ENCODE measurements around the gene MOK.

The MOK gene

GRCh38 chr14:102196039-102196901 is 108.7 kb downstream of the MOK start:
- Histone ChIP-seq H3K4me3 (ENCODE audit: insufficient read depth in 1 of 2, low read depth in 1 of 2, low read length in 2 of 2) (no peak overlapping the region), H2BK15ac (ENCODE audit: low read depth, poor library complexity, severe bottlenecking) (no peak overlapping the region), H3K9ac (ENCODE audit: low read length) (no peak overlapping the region), H3K14ac (ENCODE audit: low read length in 2 of 2) (no peak overlapping the region), H2BK120ac (ENCODE audit: low read depth, low read length) (no peak overlapping the region), H3K23ac (ENCODE audit: low read length in 2 of 2) (no peak overlapping the region), H3K4me2 (ENCODE audit: low read length, poor library complexity, severe bottlenecking) (no peak overlapping the region), H2BK12ac (ENCODE audit: low read length in 2 of 2) (no peak overlapping the region), H2AFZ (ENCODE audit: low read depth, low read length) (no peak overlapping the region), H3K27me3 (ENCODE audit: control insufficient read depth in 1 of 2, insufficient read depth in 1 of 2, low read length in 2 of 2) (no peaks in the 10 kb centered on the region), H4K91ac (ENCODE audit: low read length) (no peak overlapping the region), H3K36me3 (ENCODE audit: control insufficient read depth in 1 of 2, insufficient read depth in 2 of 2, low read depth in 1 of 2, low read length in 2 of 2) (peaks cover 24 to 54% of the 10 kb centered on the region in 2 experiments), H3K9me3 (ENCODE audit: control insufficient read depth, low read length) (no peaks in the 10 kb centered on the region), H3K27ac (ENCODE audit: low read length, poor library complexity, severe bottlenecking) (no peak overlapping the region), H2BK5ac (ENCODE audit: low read depth, low read length, poor library complexity, severe bottlenecking) (no peak overlapping the region), H3K79me1 (replicated peaks; ENCODE audit: low read length, poor library complexity, severe bottlenecking) (peaks cover 51% of the 10 kb centered on the region), H4K8ac (ENCODE audit: low read length) (no peak overlapping the region), H3K4me1 (ENCODE audit: control insufficient read depth, insufficient read depth, low read depth, low read length) (peaks cover 7% of the 10 kb centered on the region), H3K18ac (ENCODE audit: low read depth in 1 of 2, low read length in 2 of 2) (no peak overlapping the region), H2AK5ac (ENCODE audit: low read length, severe bottlenecking) (no peak overlapping the region), H3K4ac (ENCODE audit: low read depth in 1 of 2, low read length in 2 of 2) (no peak overlapping the region)
- no peak for DNase-seq
- WGBS, result 98% methylated on average over 5 of the region's 6 CpGs

GRCh38 chr14:102195446-102195845 is 109.5 kb downstream of the MOK start:
- Histone ChIP-seq H3K4me1 (ENCODE audit: control insufficient read depth, insufficient read depth, low read depth, low read length) (peaks cover 8% of the 10 kb centered on the region), H3K23ac (ENCODE audit: low read length in 2 of 2) (no peak overlapping the region), H3K4me2 (ENCODE audit: low read length, poor library complexity, severe bottlenecking) (no peak overlapping the region), H3K36me3 (ENCODE audit: control insufficient read depth in 1 of 2, insufficient read depth in 2 of 2, low read depth in 1 of 2, low read length in 2 of 2) (peaks cover 21 to 49% of the 10 kb centered on the region in 2 experiments), H2AFZ (ENCODE audit: low read depth, low read length) (no peak overlapping the region), H3K4me3 (ENCODE audit: insufficient read depth in 1 of 2, low read depth in 1 of 2, low read length in 2 of 2) (no peak overlapping the region), H3K4ac (ENCODE audit: low read depth in 1 of 2, low read length in 2 of 2) (no peak overlapping the region), H3K79me1 (replicated peaks; ENCODE audit: low read length, poor library complexity, severe bottlenecking) (peaks cover 54% of the 10 kb centered on the region), H2BK120ac (ENCODE audit: low read depth, low read length) (no peak overlapping the region), H4K8ac (ENCODE audit: low read length) (no peak overlapping the region), H3K9ac (ENCODE audit: low read length) (no peak overlapping the region), H3K27ac (ENCODE audit: low read length, poor library complexity, severe bottlenecking) (no peak overlapping the region), H3K18ac (ENCODE audit: low read depth in 1 of 2, low read length in 2 of 2) (no peak overlapping the region), H3K9me3 (ENCODE audit: control insufficient read depth, low read length) (no peaks in the 10 kb centered on the region), H2BK15ac (ENCODE audit: low read depth, poor library complexity, severe bottlenecking) (no peak overlapping the region), H2BK12ac (ENCODE audit: low read length in 2 of 2) (no peak overlapping the region), H3K14ac (ENCODE audit: low read length in 2 of 2) (no peak overlapping the region), H2AK5ac (ENCODE audit: low read length, severe bottlenecking) (no peak overlapping the region), H2BK5ac (ENCODE audit: low read depth, low read length, poor library complexity, severe bottlenecking) (no peak overlapping the region), H4K91ac (ENCODE audit: low read length) (no peak overlapping the region), H3K27me3 (ENCODE audit: control insufficient read depth in 1 of 2, insufficient read depth in 1 of 2, low read length in 2 of 2) (no peaks in the 10 kb centered on the region)
- DNase-seq, result no peak
- WGBS, result 100% methylated on average over 1 of the region's 1 CpG

- H3K18ac ChIP-seq (ENCODE audit: low read depth in 1 of 2, low read length in 2 of 2), result no peak overlapping the region
- no peak for DNase-seq
Measured at GRCh38 chr14:102194856-102195255, 110.1 kb downstream of the MOK start.

GRCh38 chr14:102192840-102193502 is 112.0 kb downstream of the MOK start:
- WGBS, result 86% methylated on average over 9 of the region's 13 CpGs
- Histone ChIP-seq H3K79me1 (replicated peaks; ENCODE audit: low read length, poor library complexity, severe bottlenecking) (peaks cover 42% of the 10 kb centered on the region), H3K14ac (ENCODE audit: low read length in 2 of 2) (no peak overlapping the region), H3K9me3 (ENCODE audit: control insufficient read depth, low read length) (no peaks in the 10 kb centered on the region), H3K18ac (ENCODE audit: low read depth in 1 of 2, low read length in 2 of 2) (peak overlapping the region in 1 of 2 experiments; percentile 23), H3K36me3 (ENCODE audit: control insufficient read depth in 1 of 2, insufficient read depth in 2 of 2, low read depth in 1 of 2, low read length in 2 of 2) (peaks cover 6 to 27% of the 10 kb centered on the region in 2 experiments), H2BK15ac (ENCODE audit: low read depth, poor library complexity, severe bottlenecking) (no peak overlapping the region), H3K4ac (ENCODE audit: low read depth in 1 of 2, low read length in 2 of 2) (no peak overlapping the region), H4K8ac (ENCODE audit: low read length) (no peak overlapping the region), H2AFZ (ENCODE audit: low read depth, low read length) (no peak overlapping the region), H3K4me1 (ENCODE audit: control insufficient read depth, insufficient read depth, low read depth, low read length) (peaks cover 17% of the 10 kb centered on the region), H3K4me3 (ENCODE audit: insufficient read depth in 1 of 2, low read depth in 1 of 2, low read length in 2 of 2) (no peak overlapping the region), H3K27me3 (ENCODE audit: control insufficient read depth in 1 of 2, insufficient read depth in 1 of 2, low read length in 2 of 2) (no peaks in the 10 kb centered on the region), H2BK12ac (ENCODE audit: low read length in 2 of 2) (peak overlapping the region in 1 of 2 experiments; percentile 38), H3K27ac (ENCODE audit: low read length, poor library complexity, severe bottlenecking) (no peak overlapping the region), H2BK120ac (ENCODE audit: low read depth, low read length) (no peak overlapping the region), H2BK5ac (ENCODE audit: low read depth, low read length, poor library complexity, severe bottlenecking) (no peak overlapping the region), H4K91ac (ENCODE audit: low read length) (no peak overlapping the region), H3K4me2 (ENCODE audit: low read length, poor library complexity, severe bottlenecking) (no peak overlapping the region), H3K9ac (ENCODE audit: low read length) (peak overlapping the region; percentile 16), H2AK5ac (ENCODE audit: low read length, severe bottlenecking) (no peak overlapping the region), H3K23ac (ENCODE audit: low read length in 2 of 2) (no peak overlapping the region)
- DNase-seq, result no peak

More at GRCh38 chr14:102194856-102195255, 110.1 kb downstream of the MOK start:
- Histone ChIP-seq H3K4ac (ENCODE audit: low read depth in 1 of 2, low read length in 2 of 2) (no peak overlapping the region), H3K27ac (ENCODE audit: low read length, poor library complexity, severe bottlenecking) (no peak overlapping the region), H3K4me2 (ENCODE audit: low read length, poor library complexity, severe bottlenecking) (no peak overlapping the region), H2BK5ac (ENCODE audit: low read depth, low read length, poor library complexity, severe bottlenecking) (no peak overlapping the region), H2BK12ac (ENCODE audit: low read length in 2 of 2) (no peak overlapping the region), H3K27me3 (ENCODE audit: control insufficient read depth in 1 of 2, insufficient read depth in 1 of 2, low read length in 2 of 2) (no peaks in the 10 kb centered on the region), H2BK120ac (ENCODE audit: low read depth, low read length) (no peak overlapping the region), H3K36me3 (ENCODE audit: control insufficient read depth in 1 of 2, insufficient read depth in 2 of 2, low read depth in 1 of 2, low read length in 2 of 2) (peaks cover 19 to 45% of the 10 kb centered on the region in 2 experiments), H3K79me1 (replicated peaks; ENCODE audit: low read length, poor library complexity, severe bottlenecking) (peaks cover 53% of the 10 kb centered on the region), H3K4me3 (ENCODE audit: insufficient read depth in 1 of 2, low read depth in 1 of 2, low read length in 2 of 2) (no peak overlapping the region), H3K9ac (ENCODE audit: low read length) (no peak overlapping the region), H2AK5ac (ENCODE audit: low read length, severe bottlenecking) (no peak overlapping the region), H4K91ac (ENCODE audit: low read length) (no peak overlapping the region), H2BK15ac (ENCODE audit: low read depth, poor library complexity, severe bottlenecking) (no peak overlapping the region), H3K23ac (ENCODE audit: low read length in 2 of 2) (no peak overlapping the region), H3K9me3 (ENCODE audit: control insufficient read depth, low read length) (no peaks in the 10 kb centered on the region), H3K4me1 (ENCODE audit: control insufficient read depth, insufficient read depth, low read depth, low read length) (peaks cover 10% of the 10 kb centered on the region), H2AFZ (ENCODE audit: low read depth, low read length) (no peak overlapping the region), H3K14ac (ENCODE audit: low read length in 2 of 2) (no peak overlapping the region), H4K8ac (ENCODE audit: low read length) (no peak overlapping the region)
- WGBS, result 93% methylated on average over 4 of the region's 4 CpGs
